Hepatocyte (in vitro differentiated cells): ENCODE measurements around the gene KNCN. TPM values are rescaled to one million over a fixed set of nuclear protein-coding genes. Genes with fewer than 3 reads are reported as not detected.

Experiments used
- DNase-seq: peaks from one replicate; pipeline ENCODE4 v3.0.0-alpha.2; 2016; ENCODE audit warnings: low spot score
- H2AFZ ChIP-seq: fragments of 200-600 bp; sonication (generic); 2 replicates; pipeline ENCODE4 v1.6.0; 2016; ENCODE audit warnings: antibody characterized with exemption, mild to moderate bottlenecking
- H3K27ac ChIP-seq: fragments of 200-600 bp; sonication (generic); 2 replicates; pipeline ENCODE4 v1.5.1; 2016; ENCODE audit warnings: mild to moderate bottlenecking
- H3K27me3 ChIP-seq: fragments of 200-600 bp; sonication (generic); 2 replicates; pipeline ENCODE4 v1.6.1; 2016
- H3K36me3 ChIP-seq: fragments of 200-600 bp; sonication (generic); replicated peaks from 2 replicates; pipeline ENCODE4 v1.5.1; 2016; ENCODE audit warnings: low read depth; ENCODE audit not compliant: insufficient read depth
- H3K4me1 ChIP-seq: fragments of 200-600 bp; sonication (generic); 2 replicates; pipeline ENCODE4 v1.5.1; 2016; ENCODE audit warnings: mild to moderate bottlenecking, moderate library complexity; ENCODE audit not compliant: insufficient read depth
- H3K4me2 ChIP-seq: fragments of 200-600 bp; sonication (generic); 2 replicates; pipeline ENCODE4 v1.6.0; 2016
- H3K4me3 ChIP-seq: fragments of 200-600 bp; sonication (generic); 2 replicates; pipeline ENCODE4 v1.5.1; 2016; ENCODE audit warnings: mild to moderate bottlenecking
- H3K79me2 ChIP-seq: fragments of 200-600 bp; sonication (generic); 2 replicates; pipeline ENCODE4 v1.6.0; 2017; ENCODE audit warnings: mild to moderate bottlenecking
- H3K9me2 ChIP-seq: fragments of 200-600 bp; sonication (generic); replicated peaks from 2 replicates; pipeline ENCODE4 v1.6.0; 2017; ENCODE audit warnings: mild to moderate bottlenecking; ENCODE audit not compliant: insufficient read depth
- H3K9me3 ChIP-seq: fragments of 200-600 bp; sonication (generic); 2 replicates; pipeline ENCODE4 v1.5.1; 2016; ENCODE audit warnings: low read depth, mild to moderate bottlenecking
- H4K20me1 ChIP-seq: fragments of 200-600 bp; sonication (generic); 2 replicates; pipeline ENCODE4 v1.6.0; 2016; ENCODE audit warnings: mild to moderate bottlenecking; ENCODE audit not compliant: insufficient read depth, poor library complexity, severe bottlenecking
- CTCF ChIP-seq: fragments of 200-600 bp; sonication (generic); IDR thresholded peaks from 2 replicates; pipeline ENCODE4 v1.5.1; 2016; ENCODE audit warnings: antibody characterized with exemption, mild to moderate bottlenecking; ENCODE audit not compliant: poor library complexity
- EZH2 ChIP-seq: fragments of 200-600 bp; sonication (generic); IDR thresholded peaks from 2 replicates; pipeline ENCODE4 v1.6.1; 2016; ENCODE audit warnings: antibody characterized with exemption, mild to moderate bottlenecking, borderline replicate concordance
- EZH2phosphoT487 ChIP-seq: fragments of 200-600 bp; sonication (generic); IDR thresholded peaks from one replicate; pipeline ENCODE4 v1.6.1; 2018; ENCODE audit warnings: antibody characterized with exemption, mild to moderate bottlenecking, low read depth, moderate library complexity; ENCODE audit not compliant: unreplicated experiment, severe bottlenecking
- WGBS: methylation state at CpG from one replicate; pipeline ENCODE4 v1.1.6; 2016; ENCODE audit warnings: low lambda C conversion rate; ENCODE audit errors: missing lambda C conversion rate; 5-methylcytosine and 5-hydroxymethylcytosine counted together
- polyA plus RNA-seq: library from polyadenylated mRNA; unstranded; fragments of >200 nt; fragmentation: Nextera tagmentation; extraction: Ambion mirVana; gene quantifications from 2 replicates; pipeline ENCODE4 v1.2.1, GENCODE V29; 2016
- total RNA-seq: library from RNA; depleted of rRNA; stranded (reverse); fragments of >200 nt; gene quantifications from 2 replicates; pipeline ENCODE4 v1.2.3, GENCODE V29; 2014

The KNCN gene
- total and polyA plus RNA-seq, 2 experiments from 2014 or later = not detected

- WGBS = 97% methylated on average over 2 of the region's 2 CpGs
- Histone ChIP-seq H3K4me2 (no peak overlapping the region), H3K27me3 (peaks cover 67% of the 10 kb centered on the region), H3K9me3 (no peaks in the 10 kb centered on the region), H3K27ac (no peak overlapping the region), H2AFZ (no peak overlapping the region), H3K36me3 (no peaks in the 10 kb centered on the region), H3K4me3 (no peak overlapping the region), H3K4me1 (no peaks in the 10 kb centered on the region), H4K20me1 (no peaks in the 10 kb centered on the region), H3K79me2 (no peaks in the 10 kb centered on the region), H3K9me2 (no peaks in the 10 kb centered on the region)
- no peak for DNase-seq
- no peak for TF ChIP-seq EZH2phosphoT487
- no peak for TF ChIP-seq EZH2
- TF ChIP-seq CTCF = no peak
Measured at GRCh38 chr1:46495778-46496177, 55.7 kb downstream of the KNCN start.

Other genes starting within 250 kb of the KNCN start
- 84.4 and 104 TPM in 2 replicates for gene LRRC41, start 248.0 kb downstream of the KNCN start, total RNA-seq
- gene LRRC41, start 248.0 kb downstream of the KNCN start, polyA plus RNA-seq = 113 and 123 TPM in 2 replicates
- gene UQCRH, start 247.9 kb downstream of the KNCN start, total RNA-seq = 429 and 430 TPM in 2 replicates
- 269 and 287 TPM in 2 replicates for gene UQCRH, start 247.9 kb downstream of the KNCN start, polyA plus RNA-seq
- gene NSUN4, start 210.8 kb downstream of the KNCN start, total RNA-seq = 17.6 and 20.5 TPM in 2 replicates
- gene NSUN4, start 210.8 kb downstream of the KNCN start, polyA plus RNA-seq = 13.5 and 21.2 TPM in 2 replicates
- gene FAAH, start 157.3 kb downstream of the KNCN start, total RNA-seq = 40.3 and 44.5 TPM in 2 replicates
- 61.1 and 61.8 TPM in 2 replicates for gene FAAH, start 157.3 kb downstream of the KNCN start, polyA plus RNA-seq
- not detected in 2 replicates for gene DMBX1, start 61.8 kb downstream of the KNCN start, total RNA-seq
- gene DMBX1, start 61.8 kb downstream of the KNCN start, polyA plus RNA-seq = 0.32 TPM in 1 of 2 replicates, not detected in the other
- gene MKNK1, start 52.6 kb upstream of the KNCN start, total RNA-seq = 20.6 and 21.6 TPM in 2 replicates
- 17.8 and 29.6 TPM in 2 replicates for gene MKNK1, start 52.6 kb upstream of the KNCN start, polyA plus RNA-seq
- gene MOB3C, start 65.2 kb upstream of the KNCN start, total RNA-seq = 5.3 and 6.6 TPM in 2 replicates
- 5.1 and 5.8 TPM in 2 replicates for gene MOB3C, start 65.2 kb upstream of the KNCN start, polyA plus RNA-seq
- gene ATPAF1, start 116.7 kb upstream of the KNCN start, total RNA-seq = 57.5 and 58.4 TPM in 2 replicates
- 59.3 and 63.2 TPM in 2 replicates for gene ATPAF1, start 116.7 kb upstream of the KNCN start, polyA plus RNA-seq
- gene TEX38, start 120.2 kb upstream of the KNCN start, total RNA-seq = 0.16 TPM in 1 of 2 replicates, not detected in the other
- 0.27 and 0.40 TPM in 2 replicates for gene TEX38, start 120.2 kb upstream of the KNCN start, polyA plus RNA-seq
- gene EFCAB14, start 167.5 kb upstream of the KNCN start, total RNA-seq = 76.3 and 79.3 TPM in 2 replicates
- gene EFCAB14, start 167.5 kb upstream of the KNCN start, polyA plus RNA-seq = 28.3 and 38.5 TPM in 2 replicates
- 0.67 TPM in 1 of 2 replicates, not detected in the other for gene CYP4B1, start 247.4 kb upstream of the KNCN start, total RNA-seq
- gene CYP4B1, start 247.4 kb upstream of the KNCN start, polyA plus RNA-seq = 0.25 and 0.92 TPM in 2 replicates